PC-3 (cell line): ENCODE results near the gene CARMIL1. TPM values are rescaled to one million over a fixed set of nuclear protein-coding genes. Genes with fewer than 3 reads are reported as not detected.
"Not testable (repeated sequence)": the region's sequence is repeated elsewhere in the genome, so short reads cannot be mapped to it uniquely, and the experiment has no call there.

Source experiments
- ATAC-seq: fragments of 200-7000 bp; cut with Tn5 transposase; 2 replicates; pipeline ENCODE4 v1.9.1; 2020; ENCODE audit warnings: mild to moderate bottlenecking, moderate library complexity
- BruUV-seq: library from RNA; stranded (reverse); fragments of 400-500 nt; replicated peaks from 2 replicates; lab custom pipeline; 2021; lab: Mats Ljungman, UMichigan
- CTCF ChIA-PET: fragments of 300-600 bp; sonication (Branson Sonifier 250); formaldehyde crosslinking; loops from one replicate; lab custom pipeline; 2022; ENCODE audit warnings: antibody characterized with exemption; lab: Charles Lee
- POLR2A ChIA-PET: fragments of 300-600 bp; sonication (Branson Sonifier 250); formaldehyde crosslinking; loops from one replicate; lab custom pipeline; 2022; ENCODE audit warnings: antibody characterized with exemption; ENCODE audit not compliant: unreplicated experiment; lab: Charles Lee
- DNase-seq: peaks from one replicate; pipeline ENCODE4 v3.0.0-alpha.2; 2015
- H2AFZ ChIP-seq: fragments of 300-600 bp; sonication (generic); 2 replicates; pipeline ENCODE4 v1.6.0; 2016; ENCODE audit warnings: antibody characterized with exemption, low read length
- H3F3A ChIP-seq: fragments of 300-600 bp; sonication (generic); one replicate; pipeline ENCODE4 v1.6.0; 2017; ENCODE audit warnings: antibody characterized with exemption, low read length, control low read depth, mild to moderate bottlenecking; ENCODE audit not compliant: unreplicated experiment
- H3K27ac ChIP-seq: fragments of 300-600 bp; sonication (generic); 2 replicates; pipeline ENCODE4 v1.5.1; 2016; ENCODE audit warnings: mild to moderate bottlenecking, low read length
- H3K27me3 ChIP-seq: fragments of 300-600 bp; sonication (generic); 2 replicates; pipeline ENCODE4 v1.6.1; 2016; ENCODE audit warnings: low read length, mixed read lengths
- H3K36me3 ChIP-seq: fragments of 300-600 bp; sonication (generic); 2 replicates; pipeline ENCODE4 v1.6.1; 2016; ENCODE audit warnings: low read depth, mixed run types, low read length, mixed read lengths
- H3K4me1 ChIP-seq: fragments of 300-600 bp; sonication (generic); 2 replicates; pipeline ENCODE4 v1.5.1; 2016; ENCODE audit warnings: low read length; ENCODE audit not compliant: insufficient read depth
- H3K4me2 ChIP-seq: fragments of 300-600 bp; sonication (generic); 2 replicates; pipeline ENCODE4 v1.6.0; 2016; ENCODE audit warnings: low read length
- H3K4me3 ChIP-seq: fragments of 300-600 bp; sonication (generic); 2 replicates; pipeline ENCODE4 v1.5.1; 2016; ENCODE audit warnings: mild to moderate bottlenecking, low read length, mixed read lengths
- H3K79me2 ChIP-seq: fragments of 300-600 bp; sonication (generic); 2 replicates; pipeline ENCODE4 v1.6.1; 2017; ENCODE audit warnings: low read length, mixed read lengths
- H3K9ac ChIP-seq: fragments of 300-600 bp; sonication (generic); 2 replicates; pipeline ENCODE4 v1.6.0; 2016; ENCODE audit warnings: mild to moderate bottlenecking, low read length
- H3K9me2 ChIP-seq: fragments of 300-600 bp; sonication (generic); replicated peaks from 2 replicates; pipeline ENCODE4 v1.6.1; 2016; ENCODE audit warnings: mixed run types, low read length, mixed read lengths
- H3K9me3 ChIP-seq: fragments of 300-600 bp; sonication (generic); 2 replicates; pipeline ENCODE4 v1.6.1; 2016; ENCODE audit warnings: low read length, mixed read lengths
- H4K20me1 ChIP-seq: fragments of 300-600 bp; sonication (generic); 2 replicates; pipeline ENCODE4 v1.6.1; 2016; ENCODE audit warnings: low read length, mixed read lengths
- CTCF ChIP-seq: fragments of 300-600 bp; sonication (generic); conservative IDR thresholded peaks from 2 replicates; pipeline ENCODE4 v1.5.1; 2017; ENCODE audit warnings: antibody characterized with exemption, low read depth, mild to moderate bottlenecking, low read length
- EZH2 ChIP-seq: fragments of 300-600 bp; sonication (generic); IDR thresholded peaks from one replicate; pipeline ENCODE4 v1.6.1; 2017; ENCODE audit warnings: antibody characterized with exemption, mild to moderate bottlenecking, low read length; ENCODE audit not compliant: unreplicated experiment
- EZH2phosphoT487 ChIP-seq: fragments of 300-600 bp; sonication (generic); IDR thresholded peaks from 2 replicates; pipeline ENCODE4 v1.6.1; 2018; ENCODE audit warnings: mild to moderate bottlenecking, antibody characterized with exemption, low read length, borderline replicate concordance
- intact Hi-C: fragments of 100-400 bp; cut with micrococcal nuclease; formaldehyde crosslinking; loops from 2 replicates; pipeline ENCODE4 v1.9.0; 2023
- total RNA-seq: library from RNA; depleted of rRNA; stranded (reverse); fragments of >200 nt; gene quantifications from 2 replicates; pipeline ENCODE4 v1.2.3, GENCODE V29; 2014

The CARMIL1 gene
- total RNA-seq, 1 experiment from 2014 or later: 22.0 TPM

- CTCF ChIA-PET: no interaction called here
- intact Hi-C loops: no loop called here
Measured at GRCh38 chr6:25375125-25375524, 96.0 kb downstream of the CARMIL1 start.

GRCh38 chr6:25377664-25378063 is 98.5 kb downstream of the CARMIL1 start:
- ChIA-PET CTCF (no interaction called here), POLR2A (no interaction called here)
- Histone ChIP-seq H3K27ac (no peak overlapping the region), H4K20me1 (no peaks in the 10 kb centered on the region), H3K4me1 (no peaks in the 10 kb centered on the region), H3K79me2 (peaks cover 43% of the 10 kb centered on the region), H3K4me3 (no peak overlapping the region), H3K36me3 (no peaks in the 10 kb centered on the region), H2AFZ (no peak overlapping the region), H3F3A (no peaks in the 10 kb centered on the region), H3K27me3 (no peaks in the 10 kb centered on the region), H3K9me2 (no peaks in the 10 kb centered on the region), H3K9ac (no peak overlapping the region), H3K9me3 (no peaks in the 10 kb centered on the region), H3K4me2 (no peak overlapping the region)
- ATAC-seq (no peak), DNase-seq (no peak)
- intact Hi-C loops: no loop called here
- no peak for TF ChIP-seq EZH2phosphoT487
- no TSS peak for BruUV-seq

More at GRCh38 chr6:25375125-25375524, 96.0 kb downstream of the CARMIL1 start:
- Histone ChIP-seq H3K9me3 (no peaks in the 10 kb centered on the region), H3F3A (no peaks in the 10 kb centered on the region), H3K79me2 (peaks cover 55% of the 10 kb centered on the region), H3K4me3 (no peak overlapping the region), H3K9ac (no peak overlapping the region), H3K4me1 (no peaks in the 10 kb centered on the region), H3K4me2 (no peak overlapping the region), H3K27ac (no peak overlapping the region), H3K27me3 (no peaks in the 10 kb centered on the region), H3K36me3 (no peaks in the 10 kb centered on the region), H2AFZ (no peak overlapping the region), H3K9me2 (no peaks in the 10 kb centered on the region), H4K20me1 (no peaks in the 10 kb centered on the region)
- ATAC-seq (no peak), DNase-seq (no peak)
- POLR2A ChIA-PET: no interaction called here
- BruUV-seq: no TSS peak
- TF ChIP-seq EZH2phosphoT487 (no peak), CTCF (no peak)

- TF ChIP-seq EZH2 (no peak), CTCF (no peak), EZH2phosphoT487 (no peak)
- no peak for ATAC-seq
- no peak for DNase-seq
- H3K9me3 ChIP-seq: no peaks in the 10 kb centered on the region
- H3F3A ChIP-seq: no peaks in the 10 kb centered on the region
- H3K27me3 ChIP-seq: no peaks in the 10 kb centered on the region
- H3K4me2 ChIP-seq: no peak overlapping the region
- no peaks in the 10 kb centered on the region for H3K36me3 ChIP-seq
- H2AFZ ChIP-seq: no peak overlapping the region
- no peak overlapping the region for H3K4me3 ChIP-seq
- ChIA-PET CTCF (no interaction called here), POLR2A (no interaction called here)
- peaks cover 24% of the 10 kb centered on the region for H3K79me2 ChIP-seq
- BruUV-seq: no TSS peak
- H3K9me2 ChIP-seq: no peaks in the 10 kb centered on the region
- no peak overlapping the region for H3K27ac ChIP-seq
- no peaks in the 10 kb centered on the region for H4K20me1 ChIP-seq
- no peak overlapping the region for H3K9ac ChIP-seq
- no peaks in the 10 kb centered on the region for H3K4me1 ChIP-seq
- intact Hi-C loops: no loop called here
Measured at GRCh38 chr6:25381077-25381476, 101.9 kb downstream of the CARMIL1 start.

- H3F3A ChIP-seq, H3K9ac ChIP-seq, H3K4me2 ChIP-seq, H2AFZ ChIP-seq, POLR2A ChIA-PET, H3K27me3 ChIP-seq, intact Hi-C loops, H4K20me1 ChIP-seq, ATAC-seq, H3K4me1 ChIP-seq, BruUV-seq, H3K27ac ChIP-seq, H3K36me3 ChIP-seq, CTCF ChIA-PET, H3K4me3 ChIP-seq, DNase-seq, H3K9me2 ChIP-seq, H3K9me3 ChIP-seq: not testable (repeated sequence)
- H3K79me2 ChIP-seq: peaks cover 11% of the 10 kb centered on the region; the same call in 1 of the 2 replicates
Measured at GRCh38 chr6:25382476-25382875, 103.3 kb downstream of the CARMIL1 start.
